ENCODE measurements around the gene BRPF1. TPM values are rescaled to one million over a fixed set of nuclear protein-coding genes. Genes with fewer than 3 reads are reported as not detected.

The BRPF1 gene, protein sequence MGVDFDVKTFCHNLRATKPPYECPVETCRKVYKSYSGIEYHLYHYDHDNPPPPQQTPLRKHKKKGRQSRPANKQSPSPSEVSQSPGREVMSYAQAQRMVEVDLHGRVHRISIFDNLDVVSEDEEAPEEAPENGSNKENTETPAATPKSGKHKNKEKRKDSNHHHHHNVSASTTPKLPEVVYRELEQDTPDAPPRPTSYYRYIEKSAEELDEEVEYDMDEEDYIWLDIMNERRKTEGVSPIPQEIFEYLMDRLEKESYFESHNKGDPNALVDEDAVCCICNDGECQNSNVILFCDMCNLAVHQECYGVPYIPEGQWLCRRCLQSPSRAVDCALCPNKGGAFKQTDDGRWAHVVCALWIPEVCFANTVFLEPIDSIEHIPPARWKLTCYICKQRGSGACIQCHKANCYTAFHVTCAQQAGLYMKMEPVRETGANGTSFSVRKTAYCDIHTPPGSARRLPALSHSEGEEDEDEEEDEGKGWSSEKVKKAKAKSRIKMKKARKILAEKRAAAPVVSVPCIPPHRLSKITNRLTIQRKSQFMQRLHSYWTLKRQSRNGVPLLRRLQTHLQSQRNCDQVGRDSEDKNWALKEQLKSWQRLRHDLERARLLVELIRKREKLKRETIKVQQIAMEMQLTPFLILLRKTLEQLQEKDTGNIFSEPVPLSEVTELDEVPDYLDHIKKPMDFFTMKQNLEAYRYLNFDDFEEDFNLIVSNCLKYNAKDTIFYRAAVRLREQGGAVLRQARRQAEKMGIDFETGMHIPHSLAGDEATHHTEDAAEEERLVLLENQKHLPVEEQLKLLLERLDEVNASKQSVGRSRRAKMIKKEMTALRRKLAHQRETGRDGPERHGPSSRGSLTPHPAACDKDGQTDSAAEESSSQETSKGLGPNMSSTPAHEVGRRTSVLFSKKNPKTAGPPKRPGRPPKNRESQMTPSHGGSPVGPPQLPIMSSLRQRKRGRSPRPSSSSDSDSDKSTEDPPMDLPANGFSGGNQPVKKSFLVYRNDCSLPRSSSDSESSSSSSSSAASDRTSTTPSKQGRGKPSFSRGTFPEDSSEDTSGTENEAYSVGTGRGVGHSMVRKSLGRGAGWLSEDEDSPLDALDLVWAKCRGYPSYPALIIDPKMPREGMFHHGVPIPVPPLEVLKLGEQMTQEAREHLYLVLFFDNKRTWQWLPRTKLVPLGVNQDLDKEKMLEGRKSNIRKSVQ (N-terminal part only)
- 12.1 and 14.7 TPM in 2 replicates for total RNA-seq

DNA sequence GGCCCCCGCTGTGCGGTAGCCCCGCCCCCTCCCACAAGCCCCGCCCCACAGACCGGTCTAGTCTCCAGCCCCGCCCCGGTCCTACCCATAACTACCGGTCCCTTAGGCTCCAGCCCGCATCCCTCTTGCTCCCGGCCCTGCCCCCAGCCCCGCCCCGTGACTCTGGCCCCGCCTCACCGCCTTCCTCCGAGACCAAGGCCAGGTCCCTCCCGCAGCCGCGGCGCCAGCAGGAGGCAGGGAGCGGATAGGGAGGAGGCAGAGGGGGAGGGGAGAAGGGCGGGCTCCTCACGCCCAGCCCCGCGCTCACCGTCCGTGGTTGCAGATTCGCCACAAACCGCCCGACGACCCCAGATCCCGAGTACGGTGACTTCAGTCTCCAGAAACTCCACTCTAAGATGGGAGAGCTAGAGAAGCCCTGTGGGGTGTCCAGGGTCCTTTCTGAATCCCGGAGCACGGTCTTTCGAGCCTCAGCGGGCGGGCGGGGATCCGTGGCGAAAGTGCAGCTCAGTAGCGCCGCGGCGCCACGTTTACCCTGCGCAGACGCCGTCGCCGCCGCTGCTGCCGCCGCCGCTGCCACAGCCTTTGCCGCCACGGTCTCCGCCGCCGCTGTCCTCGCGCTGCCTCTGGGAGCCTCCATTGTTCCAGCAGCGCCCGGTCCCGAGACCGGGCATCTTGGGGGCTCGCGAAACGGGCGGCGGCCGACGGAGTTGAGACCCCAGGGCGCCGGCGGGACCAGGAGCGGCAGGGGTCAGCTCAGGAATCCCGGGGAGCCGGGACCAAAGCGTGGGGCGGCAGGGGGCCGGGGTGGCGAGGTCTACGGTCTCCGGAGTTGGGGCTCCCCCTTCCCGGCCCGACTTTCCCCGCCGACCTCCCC is at the start of gene BRPF1:
Gene BRPF1 (plus strand): TSS at position 530 of the 874 bp plus-strand sequence. CDS start 2,406 bp downstream, outside the sequence.

DNA sequence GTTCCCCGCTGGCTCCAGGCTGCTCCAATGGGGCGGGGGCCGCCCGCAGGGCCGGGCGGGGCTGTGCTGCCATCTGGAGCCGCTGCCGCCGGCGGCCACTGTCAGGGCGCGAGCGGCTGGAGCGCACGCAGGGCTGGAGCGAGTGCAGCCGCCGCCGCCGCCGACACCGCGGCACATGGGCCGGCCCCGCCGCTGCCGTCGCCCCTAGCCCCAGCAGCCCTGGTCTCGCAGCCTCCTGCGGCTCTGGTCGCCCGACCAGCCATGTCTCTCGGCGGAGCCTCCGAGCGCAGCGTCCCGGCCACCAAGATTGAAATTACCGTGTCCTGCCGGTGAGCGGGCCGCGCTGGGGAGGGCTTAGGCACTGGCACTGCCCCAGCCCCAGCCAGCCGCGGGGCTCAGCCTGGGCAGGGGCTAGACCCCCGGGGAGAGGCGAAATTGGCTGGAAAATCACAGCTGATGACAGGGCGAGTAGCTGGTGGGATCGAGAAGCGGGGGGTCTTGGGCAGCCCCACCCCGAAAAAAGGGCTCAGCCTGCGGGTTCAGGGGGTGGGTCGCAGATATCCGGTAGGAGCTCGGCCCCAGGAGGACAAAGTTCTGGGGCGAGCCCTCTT is 27.7 kb upstream of the BRPF1 start, which contains the start of gene CPNE9:
Gene CPNE9 (plus strand): TSS at position 98 of the 611 bp plus-strand sequence. CDS start 164 bp downstream, at position 262.

DNA sequence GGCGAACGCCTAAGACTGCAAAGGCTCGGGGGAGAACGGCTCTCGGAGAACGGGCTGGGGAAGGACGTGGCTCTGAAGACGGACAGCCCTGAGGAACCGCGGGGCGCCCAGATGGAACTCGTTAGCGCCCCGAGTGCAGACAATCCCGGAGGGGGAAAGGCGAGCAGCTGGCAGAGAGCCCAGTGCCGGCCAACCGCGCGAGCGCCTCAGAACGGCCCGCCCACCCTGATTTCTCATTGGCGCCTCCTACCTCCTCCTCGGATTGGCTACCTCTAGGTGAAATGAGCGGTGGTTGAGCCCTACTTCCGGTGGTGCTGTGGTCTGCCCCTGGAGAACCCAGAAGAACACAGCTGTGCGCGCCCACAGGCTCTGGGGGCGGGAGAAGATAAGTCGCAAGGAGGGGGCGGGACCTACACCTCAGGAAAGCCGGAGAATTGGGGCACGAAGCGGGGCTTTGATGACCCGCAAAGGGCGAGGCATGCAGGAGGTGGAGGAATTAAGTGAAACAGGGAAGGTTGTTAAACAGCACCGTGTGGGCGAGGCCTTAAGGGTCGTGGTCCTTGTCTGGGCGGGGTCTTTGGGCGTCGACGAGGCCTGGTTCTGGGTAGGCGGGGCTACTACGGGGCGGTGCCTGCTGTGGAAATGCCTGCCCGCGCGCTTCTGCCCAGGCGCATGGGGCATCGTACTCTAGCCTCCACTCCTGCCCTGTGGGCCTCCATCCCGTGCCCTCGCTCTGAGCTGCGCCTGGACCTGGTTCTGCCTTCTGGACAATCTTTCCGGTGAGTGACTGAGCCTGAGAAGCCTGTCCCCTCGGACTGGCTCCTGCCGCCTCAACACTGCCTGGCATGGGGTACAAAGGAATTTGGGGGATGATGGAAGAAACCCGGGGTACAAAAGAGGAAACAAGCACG is 18.4 kb downstream of the BRPF1 start, which contains the start of gene OGG1:
Gene OGG1 (plus strand): TSS at position 308 of the 911 bp plus-strand sequence. CDS start 335 bp downstream, at position 643.

DNA sequence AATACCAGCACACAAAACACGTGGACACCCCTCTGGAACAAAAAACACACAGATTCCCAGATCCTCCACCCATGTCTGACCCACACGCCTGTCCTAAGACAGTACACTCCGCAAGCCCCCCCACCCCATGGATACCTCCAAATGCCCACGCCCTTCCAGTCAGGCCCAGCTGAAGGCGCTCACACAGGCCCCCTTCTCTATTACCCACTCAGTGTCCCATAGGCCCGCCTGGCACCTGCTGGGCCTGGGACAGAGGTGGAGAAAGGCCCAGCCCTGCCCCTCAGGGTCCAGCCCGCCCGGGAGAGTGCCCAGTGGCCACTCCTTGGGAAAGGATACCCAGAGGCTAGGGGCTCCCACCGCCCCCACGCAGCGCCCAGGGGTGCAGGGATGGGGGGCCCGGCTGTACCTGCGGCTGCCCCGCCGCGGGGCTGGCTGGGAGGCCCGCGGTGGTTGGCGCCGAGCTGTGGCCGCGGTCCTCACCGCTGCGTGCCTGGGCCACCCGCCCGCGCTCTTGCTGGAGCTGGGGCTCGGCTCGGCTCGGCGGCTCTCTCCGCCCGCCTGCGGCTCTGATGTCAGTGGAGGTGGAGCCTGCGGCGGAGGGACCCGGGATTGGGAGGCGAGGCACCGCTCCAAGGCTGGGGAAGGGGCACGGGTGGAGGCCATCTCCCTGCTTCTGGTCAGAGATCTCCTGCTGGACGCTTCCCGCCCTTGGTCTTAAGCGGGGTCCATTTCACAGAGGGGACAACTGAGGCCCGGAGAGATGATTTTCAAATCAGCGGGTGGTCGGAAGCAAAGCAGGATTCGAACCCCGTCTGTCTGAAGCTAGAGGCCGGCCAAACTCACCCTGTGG is 38.1 kb downstream of the BRPF1 start, which contains the start of gene CAMK1:
Gene CAMK1 (minus strand): TSS at position 522 of the 850 bp plus-strand sequence. CDS start 2,198 bp downstream, outside the sequence.

DNA sequence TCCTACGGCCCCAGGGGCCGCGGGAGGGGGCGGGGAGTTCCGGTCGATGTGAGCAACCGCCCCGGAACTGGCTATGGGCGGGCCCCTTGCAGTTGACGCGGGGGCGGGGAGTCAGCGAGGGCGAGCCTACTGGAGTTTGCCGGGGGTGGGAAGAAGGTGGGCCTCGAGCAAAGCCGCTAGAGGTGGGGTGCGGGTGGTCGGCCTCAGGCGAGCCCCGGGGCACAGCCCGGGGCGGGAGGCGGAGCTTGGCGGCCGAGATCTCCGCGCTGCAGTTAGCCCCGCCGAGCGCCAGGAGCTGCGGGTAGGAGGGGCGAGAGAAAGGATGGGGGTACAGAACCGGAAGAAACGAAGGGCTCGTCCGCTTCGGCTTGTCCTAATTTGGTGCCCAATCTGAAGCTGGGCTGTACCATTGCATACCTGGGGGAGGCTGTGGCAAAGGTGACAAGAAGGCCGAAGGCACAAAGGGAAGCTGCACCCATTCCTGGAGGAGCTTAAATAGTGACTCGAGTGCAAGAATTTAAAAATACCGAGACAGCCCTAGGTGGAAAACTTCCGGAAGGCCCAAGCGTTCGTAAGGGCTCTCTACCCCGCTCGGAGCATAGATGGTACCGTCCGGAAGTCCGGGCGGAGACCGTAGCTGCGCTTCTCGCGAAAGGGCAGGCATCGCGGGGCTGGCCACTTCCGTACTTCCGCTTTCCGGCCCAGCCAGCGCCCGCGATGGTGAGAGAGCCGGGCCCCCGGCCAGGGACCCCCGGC is 61.0 kb downstream of the BRPF1 start, which contains the start of the genes ARPC4 and TADA3:
Gene ARPC4 (plus strand): TSS at position 678 of the 756 bp plus-strand sequence. CDS start 40 bp downstream, at position 718.
Gene TADA3 (minus strand): TSS at position 69 of the 756 bp plus-strand sequence. CDS start 1,007 bp downstream, outside the sequence.

Other genes with a start within 250 kb of the BRPF1 start
- gene LHFPL4, start 177.9 kb upstream of the BRPF1 start, total RNA-seq = 0.09 TPM in 1 of 2 replicates, not detected in the other
- gene MTMR14, start 82.2 kb upstream of the BRPF1 start, total RNA-seq = 27.9 and 30.4 TPM in 2 replicates
- not detected in 2 replicates for gene CPNE9, start 27.9 kb upstream of the BRPF1 start, total RNA-seq
- gene OGG1, start 18.2 kb downstream of the BRPF1 start, total RNA-seq = 17.1 and 17.9 TPM in 2 replicates
- gene CAMK1, start 38.2 kb downstream of the BRPF1 start, total RNA-seq = 33.0 and 34.3 TPM in 2 replicates
- gene TADA3, start 60.7 kb downstream of the BRPF1 start, total RNA-seq = 51.1 and 52.7 TPM in 2 replicates
- gene ARPC4, start 61.3 kb downstream of the BRPF1 start, total RNA-seq = 170 and 213 TPM in 2 replicates
- gene TTLL3, start 78.5 kb downstream of the BRPF1 start, total RNA-seq = 8.2 and 11.0 TPM in 2 replicates
- 18.3 and 21.1 TPM in 2 replicates for gene RPUSD3, start 112.3 kb downstream of the BRPF1 start, total RNA-seq
- 0.14 and 0.18 TPM in 2 replicates for gene CIDEC, start 148.5 kb downstream of the BRPF1 start, total RNA-seq
- 24.5 and 31.2 TPM in 2 replicates for gene JAGN1, start 158.9 kb downstream of the BRPF1 start, total RNA-seq
- 0.14 and 0.83 TPM in 2 replicates for gene IL17RE, start 171.1 kb downstream of the BRPF1 start, total RNA-seq
- 24.7 and 34.0 TPM in 2 replicates for gene IL17RC, start 185.4 kb downstream of the BRPF1 start, total RNA-seq
- gene CRELD1, start 202.1 kb downstream of the BRPF1 start, total RNA-seq = 20.1 and 58.8 TPM in 2 replicates
- 1.6 and 2.1 TPM in 2 replicates for gene PRRT3, start 220.7 kb downstream of the BRPF1 start, total RNA-seq